H9 (cell line): Measurements from ENCODE around the gene ZFR2. TPM values are rescaled to one million over a fixed set of nuclear protein-coding genes. Genes with fewer than 3 reads are reported as not detected.

Source experiments
- DNase-seq: peaks from one replicate; pipeline ENCODE4 v3.0.0-alpha.2; 2017
- H2AFZ ChIP-seq: one replicate; pipeline ENCODE4 v1.6.1; 2013; ENCODE audit warnings: mild to moderate bottlenecking, low read length, control low read depth, moderate library complexity
- H2AK5ac ChIP-seq: 2 replicates; pipeline ENCODE4 v1.6.1; 2013; ENCODE audit warnings: low read length, control low read depth, mixed read lengths; ENCODE audit not compliant: insufficient read length
- H2BK120ac ChIP-seq: one replicate; pipeline ENCODE4 v1.6.1; 2013; ENCODE audit warnings: low read depth, mild to moderate bottlenecking, low read length, control low read depth, inconsistent platforms; ENCODE audit not compliant: poor library complexity, severe bottlenecking
- H2BK12ac ChIP-seq: 2 replicates; pipeline ENCODE4 v1.6.1; 2013; ENCODE audit warnings: low read length, control low read depth, mixed read lengths, low read depth; ENCODE audit not compliant: insufficient read length
- H2BK15ac ChIP-seq: 2 replicates; pipeline ENCODE4 v1.6.1; 2013; ENCODE audit warnings: low read depth, low read length, control low read depth
- H2BK20ac ChIP-seq: one replicate; pipeline ENCODE4 v1.6.1; 2013; ENCODE audit warnings: low read depth, mild to moderate bottlenecking, low read length, control low read depth, inconsistent platforms; ENCODE audit not compliant: poor library complexity, severe bottlenecking
- H2BK5ac ChIP-seq: 2 replicates; pipeline ENCODE4 v1.6.1; 2013; ENCODE audit warnings: low read length, control low read depth, mixed read lengths; ENCODE audit not compliant: insufficient read length
- H3K14ac ChIP-seq: 2 replicates; pipeline ENCODE4 v1.6.1; 2013; ENCODE audit warnings: low read length, control low read depth; ENCODE audit not compliant: insufficient read depth
- H3K18ac ChIP-seq: 2 replicates; pipeline ENCODE4 v1.6.1; 2013; ENCODE audit warnings: low read depth, mild to moderate bottlenecking, mixed read lengths, low read length, control low read depth; ENCODE audit not compliant: insufficient read length
- H3K23ac ChIP-seq: 2 replicates; pipeline ENCODE4 v1.6.1; 2013; ENCODE audit warnings: low read length, control low read depth, mixed read lengths, low read depth; ENCODE audit not compliant: insufficient read length
- H3K23me2 ChIP-seq: 2 replicates; pipeline ENCODE4 v1.6.1; 2013; ENCODE audit warnings: low read depth, mild to moderate bottlenecking, mixed read lengths, low read length, control low read depth; ENCODE audit not compliant: insufficient read length, poor library complexity, severe bottlenecking
- H3K27ac ChIP-seq: 2 replicates; pipeline ENCODE4 v1.5.1; 2013; ENCODE audit warnings: low read length, control low read depth, mixed read lengths, low read depth; ENCODE audit not compliant: insufficient read length
- H3K27me3 ChIP-seq: 2 replicates; pipeline ENCODE4 v1.6.1; 2013; ENCODE audit warnings: low read length, control low read depth, inconsistent platforms; ENCODE audit not compliant: insufficient read depth
- H3K4ac ChIP-seq: 2 replicates; pipeline ENCODE4 v1.6.1; 2013; ENCODE audit warnings: low read depth, mild to moderate bottlenecking, control low read depth, inconsistent platforms, low read length, moderate library complexity
- H3K4me1 ChIP-seq: 2 replicates; pipeline ENCODE4 v1.6.1; 2013; ENCODE audit warnings: low read length, control low read depth, inconsistent platforms; ENCODE audit not compliant: insufficient read depth
- H3K4me2 ChIP-seq: 2 replicates; pipeline ENCODE4 v1.6.1; 2013; ENCODE audit warnings: low read length, control low read depth, mixed read lengths; ENCODE audit not compliant: insufficient read length, insufficient read depth
- H3K56ac ChIP-seq: 2 replicates; pipeline ENCODE4 v1.6.1; 2013; ENCODE audit warnings: low read depth, mild to moderate bottlenecking, mixed read lengths, low read length, control low read depth; ENCODE audit not compliant: insufficient read length
- H3K79me1 ChIP-seq: 2 replicates; pipeline ENCODE4 v1.6.1; 2013; ENCODE audit warnings: low read depth, mild to moderate bottlenecking, moderate library complexity, low read length, control low read depth, inconsistent platforms; ENCODE audit not compliant: insufficient read depth, poor library complexity, severe bottlenecking
- H3K79me2 ChIP-seq: 2 replicates; pipeline ENCODE4 v1.6.1; 2013; ENCODE audit warnings: low read length, control low read depth, inconsistent platforms; ENCODE audit not compliant: insufficient read depth
- H3K9ac ChIP-seq: 2 replicates; pipeline ENCODE4 v1.6.1; 2013; ENCODE audit warnings: low read length, control low read depth, mixed read lengths; ENCODE audit not compliant: insufficient read length; ENCODE audit errors: extremely low read depth
- H3K9me3 ChIP-seq: one replicate; pipeline ENCODE4 v1.6.1; 2013; ENCODE audit warnings: low read depth, low read length, inconsistent platforms; ENCODE audit not compliant: control insufficient read depth
- H3T11ph ChIP-seq: one replicate; pipeline ENCODE4 v1.6.1; 2013; ENCODE audit warnings: mild to moderate bottlenecking, low read length, control low read depth, inconsistent platforms
- H4K20me1 ChIP-seq: one replicate; pipeline ENCODE4 v1.6.1; 2013; ENCODE audit not compliant: control insufficient read depth, insufficient read length, insufficient read depth
- H4K5ac ChIP-seq: 2 replicates; pipeline ENCODE4 v1.6.1; 2013; ENCODE audit warnings: low read depth, mild to moderate bottlenecking, mixed read lengths, low read length, control low read depth; ENCODE audit not compliant: insufficient read length
- H4K8ac ChIP-seq: replicated peaks from 2 replicates; pipeline ENCODE4 v1.6.1; 2013; ENCODE audit warnings: low read length, control low read depth, mixed read lengths, low read depth; ENCODE audit not compliant: insufficient read length
- H4K91ac ChIP-seq: 2 replicates; pipeline ENCODE4 v1.6.1; 2013; ENCODE audit warnings: low read depth, mild to moderate bottlenecking, moderate library complexity, mixed read lengths, low read length, control low read depth; ENCODE audit not compliant: insufficient read length
- H3K27ac Mint-ChIP-seq, 3 experiments: 2 replicates in 2 of 3; 3 replicates in 1 of 3; pipeline ENCODE4 v1.8.0; 2020 to 2021; ENCODE audit warnings: mixed read lengths in 3 of 3, mild to moderate bottlenecking in 1 of 3, moderate library complexity in 1 of 3
- H3K27me3 Mint-ChIP-seq: 2 replicates; pipeline ENCODE4 v1.8.0; 2021; ENCODE audit warnings: low read depth, mild to moderate bottlenecking, moderate library complexity, mixed read lengths
- H3K36me3 Mint-ChIP-seq, 3 experiments: 2 replicates in 2 of 3; 3 replicates in 1 of 3; pipeline ENCODE4 v1.8.0; 2020 to 2021; ENCODE audit warnings: low read depth in 3 of 3, mixed read lengths in 3 of 3; ENCODE audit not compliant: insufficient read depth in 1 of 3
- H3K4me1 Mint-ChIP-seq, 2 experiments: 2 replicates each; pipeline ENCODE4 v1.8.0; 2020; ENCODE audit warnings: mixed read lengths in 2 of 2
- H3K4me3 Mint-ChIP-seq, 2 experiments: 2 replicates in 1 of 2; 3 replicates in 1 of 2; pipeline ENCODE4 v1.8.0; 2020 to 2021; ENCODE audit warnings: mild to moderate bottlenecking in 2 of 2, mixed read lengths in 2 of 2, moderate library complexity in 1 of 2
- H3K9me3 Mint-ChIP-seq, 2 experiments: 2 replicates in 1 of 2; 3 replicates in 1 of 2; pipeline ENCODE4 v1.8.0; 2020; ENCODE audit warnings: mild to moderate bottlenecking in 2 of 2, mixed read lengths in 2 of 2, moderate library complexity in 1 of 2
- CTCF ChIP-seq: fragments of 200-600 bp; sonication (generic); conservative IDR thresholded peaks from 3 replicates; pipeline ENCODE4 v1.8.0; 2021; ENCODE audit warnings: antibody characterized with exemption, mild to moderate bottlenecking
- WGBS: extraction: QIAGEN DNeasy Blood & Tissue Kit; methylation state at CpG from one replicate; pipeline ENCODE4 v1.1.7; 2013; ENCODE audit warnings: missing lambda C conversion rate, low lambda C conversion rate, mixed read lengths; ENCODE audit not compliant: insufficient read length; ENCODE audit errors: extremely low coverage; 5-methylcytosine and 5-hydroxymethylcytosine counted together
- total RNA-seq: library from RNA; stranded (reverse); gene quantifications from 2 replicates; pipeline ENCODE4 v1.2.1, GENCODE V29; 2021

ZFR2 gene
- total RNA-seq, 1 experiment from 2014 or later, result 18.3 TPM

GRCh38 chr19:3807131-3807480 lies 61.7 kb downstream of the ZFR2 start:
- H3K4ac ChIP-seq, result no peak overlapping the region
- no peak for TF ChIP-seq CTCF
- no peak overlapping the region for H3T11ph ChIP-seq
- no peak overlapping the region for H4K5ac ChIP-seq
- no peak overlapping the region for H3K18ac ChIP-seq
- H2BK5ac ChIP-seq, result no peak overlapping the region
- H3K27me3 Mint-ChIP-seq, result peaks cover 14% of the 10 kb centered on the region
- no peak overlapping the region for H3K27ac Mint-ChIP-seq
- H2BK20ac ChIP-seq, result no peak overlapping the region
- no peaks in the 10 kb centered on the region for H3K4me1 ChIP-seq
- H3K9ac ChIP-seq, result no peak overlapping the region
- H2AFZ ChIP-seq, result no peak overlapping the region
- no peak overlapping the region for H3K56ac ChIP-seq
- no peaks in the 10 kb centered on the region for H3K9me3 ChIP-seq
- H3K27ac ChIP-seq, result no peak overlapping the region
- no peak overlapping the region for H3K23ac ChIP-seq
- H4K91ac ChIP-seq, result no peak overlapping the region
- no peak overlapping the region; the same call in 1 of the 2 replicates for H3K14ac ChIP-seq
- no peak overlapping the region for H2BK15ac ChIP-seq
- H3K27me3 ChIP-seq, result no peaks in the 10 kb centered on the region
- WGBS, result no CpG with 5 or more reads among the region's 19 CpGs
- H2BK12ac ChIP-seq, result no peak overlapping the region
- peaks cover 0 to 6% of the 10 kb centered on the region in 2 experiments; a peak in 2 of 4 replicates for H3K4me1 Mint-ChIP-seq
- no peak overlapping the region for H3K4me3 Mint-ChIP-seq
- no peaks in the 10 kb centered on the region for H3K23me2 ChIP-seq
- H3K4me2 ChIP-seq, result no peak overlapping the region
- peak; percentile 27 for DNase-seq
- no peak overlapping the region for H2AK5ac ChIP-seq
- no peak overlapping the region for H4K8ac ChIP-seq
- H3K36me3 Mint-ChIP-seq, result no peaks in the 10 kb centered on the region
- peaks cover 0 to 6% of the 10 kb centered on the region in 2 experiments; a peak in 2 of 5 replicates for H3K9me3 Mint-ChIP-seq
- H2BK120ac ChIP-seq, result no peak overlapping the region
- no peaks in the 10 kb centered on the region for H3K79me2 ChIP-seq
- no peaks in the 10 kb centered on the region for H3K79me1 ChIP-seq
- H4K20me1 ChIP-seq, result no peaks in the 10 kb centered on the region
